ENCODE results near the gene PIGM. TPM values are rescaled to one million over a fixed set of nuclear protein-coding genes. Genes with fewer than 3 reads are reported as not detected.

PIGM gene
- total RNA-seq, 1 experiment from 2014 or later: 11.4 TPM

DNA sequence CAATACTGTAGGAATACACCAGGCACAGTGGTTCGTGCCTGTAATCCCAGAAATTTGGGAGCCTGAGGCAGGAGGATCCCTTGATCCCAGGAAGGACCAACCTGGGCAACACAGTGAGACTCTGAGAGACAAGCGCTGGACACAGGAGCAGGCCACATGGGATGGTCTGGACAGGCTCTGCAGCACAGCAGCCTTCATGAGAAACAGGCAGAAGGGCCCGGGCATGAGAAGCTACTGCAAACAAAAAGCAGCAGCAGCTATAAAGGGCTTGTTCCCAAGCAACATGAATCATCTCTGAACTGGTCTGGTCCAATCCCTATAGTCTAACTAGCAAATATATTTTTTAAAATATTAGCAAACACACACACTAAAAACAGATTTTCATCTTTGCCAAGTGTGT lies 42.2 kb downstream of the PIGM start:
- no peak for DNase-seq (ENCODE audit: low spot score)

DNA sequence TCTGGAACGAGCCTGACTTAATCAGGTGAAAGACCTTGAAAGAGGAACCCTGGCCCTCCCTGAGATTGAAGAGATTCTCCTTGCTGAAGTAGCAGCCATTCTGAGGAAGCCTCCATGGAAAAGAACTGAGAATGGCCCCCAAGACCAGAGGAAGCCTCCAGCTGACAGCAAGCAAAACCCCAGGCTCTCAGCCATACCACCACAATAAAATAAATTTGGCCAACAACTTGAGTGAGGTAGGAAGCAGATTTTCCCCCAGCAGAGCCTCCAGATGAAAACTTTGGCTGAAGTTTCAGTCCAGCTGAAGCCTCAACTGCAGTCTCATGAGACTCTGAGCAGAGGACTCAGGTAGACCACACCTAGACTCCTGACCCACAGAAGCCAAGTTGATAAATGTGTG lies 43.8 kb downstream of the PIGM start:
- DNase-seq (ENCODE audit: low spot score): no peak

DNA sequence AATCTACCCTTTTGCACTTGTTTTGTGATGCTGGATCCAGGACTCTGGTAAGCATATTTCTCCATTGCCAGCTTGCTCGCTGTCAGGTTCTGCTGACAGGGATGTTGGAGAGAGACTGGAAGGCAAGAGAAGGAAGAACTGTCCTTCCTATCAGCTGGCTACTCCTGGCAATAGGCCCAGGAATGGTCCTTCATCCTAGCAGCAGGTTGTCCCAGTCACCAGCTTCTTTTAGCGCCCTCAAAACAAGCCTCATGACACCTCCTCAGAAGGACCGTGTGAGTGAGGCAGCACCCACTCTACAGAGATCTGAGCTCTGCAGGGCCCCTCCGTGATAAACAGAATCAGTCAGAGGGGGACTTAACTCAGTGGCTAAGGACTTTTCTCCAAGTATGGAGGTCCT lies 44.6 kb downstream of the PIGM start:
- no peak for DNase-seq (ENCODE audit: low spot score)

DNA sequence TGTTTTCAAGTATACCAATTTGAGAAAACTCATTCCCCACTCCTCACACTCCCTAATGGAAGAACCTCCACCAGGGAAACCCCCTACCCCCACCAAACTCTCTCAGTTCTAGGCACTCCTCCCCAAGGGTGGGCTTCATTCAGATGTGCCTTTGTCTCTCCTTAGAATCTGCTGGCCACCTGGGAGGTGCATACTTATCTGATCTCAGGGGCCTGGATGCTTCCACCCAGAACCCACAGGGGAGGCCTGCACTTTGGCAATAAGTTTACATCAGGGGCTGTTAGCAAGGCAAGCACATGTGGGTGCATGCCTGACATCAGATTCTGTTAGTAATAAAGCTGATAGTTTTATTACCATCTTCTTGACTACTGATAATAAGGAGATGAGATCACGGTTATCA lies 45.3 kb downstream of the PIGM start:
- no peak for DNase-seq (ENCODE audit: low spot score)

DNA sequence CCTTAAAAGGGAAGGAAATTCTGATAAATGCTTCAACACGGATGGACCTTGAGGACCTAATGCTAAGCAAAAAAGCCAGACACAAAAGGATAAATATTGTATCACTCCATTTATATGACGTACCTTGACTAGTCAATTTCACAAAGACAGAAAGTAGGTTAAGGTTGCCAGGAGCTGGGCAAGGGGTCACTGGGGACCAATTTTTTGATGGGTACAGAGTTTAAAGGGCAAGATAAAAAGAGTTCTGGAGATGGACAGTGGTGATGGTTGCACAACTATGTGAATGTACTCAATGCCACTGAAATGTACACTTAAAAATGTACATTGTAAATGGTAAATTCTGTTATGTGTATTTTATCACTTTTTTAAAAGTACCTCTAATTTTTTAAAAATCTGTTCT lies 45.7 kb downstream of the PIGM start:
- no peak for DNase-seq (ENCODE audit: low spot score)

DNA sequence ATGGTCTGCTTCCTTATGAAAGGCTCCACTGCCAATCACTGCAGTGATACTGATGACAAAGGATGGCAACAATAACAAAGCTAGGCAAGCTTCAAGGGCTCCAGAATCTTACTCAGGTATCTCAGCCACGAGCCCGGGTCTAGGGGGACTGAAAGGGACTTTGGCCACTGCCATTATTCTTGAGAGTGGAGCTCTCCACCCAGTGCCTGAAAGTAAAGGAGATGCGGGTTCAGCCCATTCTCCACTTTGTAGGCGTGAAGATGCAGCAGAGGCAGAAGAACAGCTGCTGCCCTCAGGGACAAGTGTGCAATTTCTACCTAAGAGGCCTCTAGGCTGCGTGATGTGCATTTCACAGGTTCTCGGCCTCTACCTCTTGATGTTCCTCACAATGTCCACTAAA lies 46.3 kb downstream of the PIGM start:
- DNase-seq (ENCODE audit: low spot score): no peak

DNA sequence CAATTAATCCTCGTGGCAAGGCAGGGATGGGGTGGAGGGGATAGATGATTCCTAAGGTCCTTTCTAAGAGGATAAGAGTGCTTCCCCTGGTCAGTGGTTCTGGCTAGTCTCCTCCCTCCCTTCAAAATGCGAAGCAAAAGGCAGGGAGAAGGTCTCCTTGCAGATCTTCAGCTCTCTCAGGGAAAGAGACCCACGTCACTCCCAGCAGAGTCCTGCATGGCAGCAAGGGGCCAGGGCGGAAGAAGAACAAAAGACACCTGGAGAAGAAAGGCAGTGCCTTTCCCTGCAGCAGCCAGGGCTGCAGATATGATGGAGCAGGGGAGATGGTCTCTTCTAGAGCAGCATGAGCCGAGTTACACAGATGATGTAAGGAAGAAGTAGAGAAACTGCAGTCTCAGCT lies 48.1 kb downstream of the PIGM start:
- DNase-seq (ENCODE audit: low spot score): no peak

DNA sequence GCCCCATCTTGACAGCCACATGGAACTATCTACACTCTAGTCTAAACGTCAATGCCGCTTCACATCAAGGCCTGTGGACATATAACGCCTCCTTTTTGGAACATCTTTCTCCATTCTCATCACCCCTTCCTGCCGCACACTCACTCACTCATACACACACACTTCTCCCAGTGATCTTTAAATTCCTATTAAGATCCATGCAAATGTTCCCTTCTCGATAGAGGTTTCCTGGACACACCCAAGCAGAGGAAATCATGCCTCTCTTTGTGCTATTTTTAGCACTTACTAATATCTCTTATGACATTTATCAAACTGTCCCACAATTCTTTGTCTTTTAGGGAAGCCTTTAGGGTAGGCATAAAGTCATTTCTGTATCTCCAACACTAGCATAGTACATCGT lies 49.5 kb downstream of the PIGM start:
- no peak for DNase-seq (ENCODE audit: low spot score)

DNA sequence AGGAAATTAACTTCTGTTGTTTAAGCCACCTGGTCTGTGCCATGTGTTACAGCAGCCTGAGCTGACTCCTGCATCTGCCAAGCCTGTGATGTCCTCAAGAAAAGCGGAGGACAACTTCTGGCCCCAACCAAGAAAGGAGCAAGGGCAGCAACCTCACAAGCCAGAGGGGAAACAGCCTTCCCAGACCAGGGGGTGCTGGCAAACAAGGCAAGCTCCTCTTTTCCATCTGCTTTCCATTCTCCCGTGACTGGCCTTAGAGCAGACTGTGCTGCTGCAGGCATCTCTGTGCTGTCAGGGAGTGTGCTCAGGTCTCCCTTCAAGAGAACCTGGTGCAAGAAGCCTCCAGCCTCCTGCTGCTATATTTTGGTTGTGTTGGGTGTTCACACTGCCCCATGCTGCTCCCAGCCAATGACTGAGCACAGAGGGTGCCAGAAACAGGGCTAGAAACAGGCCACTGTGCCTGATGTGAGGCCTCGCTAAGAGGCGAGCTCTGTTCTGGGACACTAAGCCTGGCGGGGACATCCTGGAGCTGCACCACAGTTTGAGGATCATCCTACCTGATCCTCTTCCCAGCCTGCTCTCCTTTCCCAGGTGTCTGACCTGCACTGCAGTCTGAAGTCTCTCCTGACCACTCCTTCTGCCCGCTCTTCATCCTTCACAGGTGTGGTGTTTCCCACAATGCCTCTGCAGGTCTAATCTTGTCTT lies 50.3 kb downstream of the PIGM start:
- no peak for DNase-seq (ENCODE audit: low spot score)

DNA sequence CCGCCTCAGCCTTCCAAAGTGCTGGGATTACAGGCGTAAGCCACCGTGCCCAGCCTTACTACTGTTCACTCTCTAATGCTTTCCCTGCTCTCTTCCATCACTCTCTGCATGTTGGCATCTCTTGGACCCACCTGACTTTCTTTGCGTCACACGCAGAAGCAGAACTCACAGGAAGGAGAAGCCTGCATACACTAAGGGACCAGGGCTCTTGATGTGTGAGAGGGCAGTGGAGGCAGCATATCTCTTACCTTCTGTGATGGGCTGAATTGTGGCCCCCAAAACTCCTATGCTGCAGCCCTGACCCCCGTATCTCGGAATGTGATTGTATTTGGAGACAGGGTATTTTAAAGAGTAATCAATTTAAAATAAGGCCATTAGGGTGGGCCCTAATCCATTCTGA lies 51.0 kb downstream of the PIGM start:
- no peak for DNase-seq (ENCODE audit: low spot score)

DNA sequence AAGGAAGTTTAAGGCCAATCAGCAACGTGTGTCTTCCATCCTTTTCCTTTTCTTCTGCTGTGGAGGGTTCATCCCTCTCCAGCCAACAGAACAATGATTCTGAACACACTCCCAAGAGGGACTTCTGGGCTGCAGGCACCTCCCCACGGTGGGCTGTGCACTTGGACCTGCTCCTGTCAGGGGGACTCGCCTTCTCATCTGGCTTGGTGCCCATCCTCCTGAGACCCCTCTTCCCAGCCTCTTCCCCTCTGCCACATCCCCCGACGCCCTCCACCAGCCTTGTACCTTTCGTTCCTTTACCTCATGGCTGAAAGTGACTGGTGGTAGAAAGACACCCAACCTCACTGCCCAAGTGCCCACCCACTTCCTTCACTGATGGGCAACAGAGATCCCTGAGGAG lies 51.7 kb downstream of the PIGM start:
- DNase-seq (ENCODE audit: low spot score): no peak

DNA sequence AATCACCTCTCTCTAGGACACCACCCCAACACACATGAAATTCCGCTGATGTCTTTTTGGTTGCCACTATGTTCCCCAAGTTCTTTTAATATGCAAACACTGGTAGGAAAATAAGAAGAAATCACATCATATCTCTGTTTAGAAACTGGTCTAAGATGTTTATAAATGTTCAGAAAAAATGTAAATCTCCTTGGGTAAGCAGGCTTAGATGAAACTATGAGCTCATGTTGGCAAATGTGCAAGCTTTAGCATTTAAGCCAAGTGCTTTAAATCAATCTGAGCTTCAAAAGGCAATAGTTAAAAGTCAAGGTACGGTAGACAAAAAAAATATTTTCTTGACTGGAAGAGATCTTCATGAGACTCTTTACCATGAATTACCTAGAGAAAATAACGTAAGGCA lies 52.5 kb downstream of the PIGM start:
- no peak for DNase-seq (ENCODE audit: low spot score)

DNA sequence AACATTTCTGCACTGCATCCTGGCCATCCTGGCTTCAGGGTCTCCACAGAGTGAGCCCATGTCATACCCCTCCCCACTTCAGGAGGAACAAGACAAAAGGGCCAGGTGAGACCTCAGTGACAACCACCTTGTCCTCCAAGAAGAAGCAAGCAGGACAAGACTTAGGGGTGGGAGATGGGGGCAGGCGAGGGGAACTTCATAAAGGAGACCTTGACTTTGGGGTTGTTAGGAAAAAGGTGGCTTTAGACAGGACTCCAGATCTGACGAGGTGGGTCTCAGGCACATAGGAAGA lies 53.7 kb downstream of the PIGM start:
- DNase-seq (ENCODE audit: low spot score): no peak

DNA sequence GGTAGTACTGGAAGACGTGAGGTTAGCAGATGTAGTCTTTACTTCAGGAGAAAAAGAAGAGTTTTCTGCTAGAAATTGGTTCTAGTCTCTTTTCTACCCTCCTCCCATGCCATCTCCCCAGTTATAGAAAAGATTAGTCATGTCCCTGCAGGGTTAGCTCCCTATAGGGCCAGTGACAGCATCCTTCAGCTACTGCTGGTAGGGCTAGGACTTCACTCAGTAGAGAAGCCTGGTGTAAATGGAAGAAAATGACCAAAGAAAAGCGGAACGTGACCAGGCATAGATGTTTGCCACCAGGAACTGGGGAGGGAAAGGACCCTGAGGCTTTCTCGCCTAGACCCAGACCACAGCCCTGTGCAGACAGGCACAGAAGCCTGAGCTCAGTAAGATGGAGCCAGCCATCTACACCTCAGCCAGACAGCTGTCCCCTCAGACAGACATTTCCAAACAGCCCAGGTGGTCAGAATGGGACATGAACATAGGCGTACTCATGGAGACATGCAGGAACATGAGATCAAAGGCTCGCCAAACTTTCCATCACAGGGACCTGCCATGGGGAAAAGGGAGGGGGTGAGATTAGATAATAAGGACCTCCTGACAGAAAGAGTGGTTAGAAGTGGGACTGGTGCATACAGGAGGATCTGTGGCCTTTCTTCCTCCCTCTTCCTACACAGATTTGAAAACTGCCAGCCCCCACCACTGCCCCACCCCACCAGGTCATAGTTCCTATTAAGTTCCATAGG lies 54.3 kb downstream of the PIGM start:
- DNase-seq (ENCODE audit: low spot score): no peak

Other genes starting within 250 kb of the PIGM start
- 0.24 TPM in 1 of 2 replicates, not detected in the other for gene FCRL6, start 229.6 kb downstream of the PIGM start, total RNA-seq (2014; rRNA removed; shearing (Covaris generic))
- gene SLAMF8, start 205.1 kb downstream of the PIGM start, total RNA-seq (2014; rRNA removed; shearing (Covaris generic)): 0.48 TPM in 1 of 2 replicates, not detected in the other
- not detected in 2 replicates for gene VSIG8, start 169.3 kb downstream of the PIGM start, total RNA-seq (2014; rRNA removed; shearing (Covaris generic))
- gene CFAP45, start 131.8 kb downstream of the PIGM start, total RNA-seq (2014; rRNA removed; shearing (Covaris generic)): 2.4 and 3.7 TPM in 2 replicates
- 734 and 929 TPM in 2 replicates for gene TAGLN2, start 106.5 kb downstream of the PIGM start, total RNA-seq (2014; rRNA removed; shearing (Covaris generic))
- 0.89 and 1.6 TPM in 2 replicates for gene IGSF9, start 86.4 kb downstream of the PIGM start, total RNA-seq (2014; rRNA removed; shearing (Covaris generic))
- gene SLAMF9, start 77.8 kb downstream of the PIGM start, total RNA-seq (2014; rRNA removed; shearing (Covaris generic)): not detected in 2 replicates
- gene KCNJ10, start 38.2 kb upstream of the PIGM start, total RNA-seq (2014; rRNA removed; shearing (Covaris generic)): not detected in 2 replicates
- gene KCNJ9, start 49.5 kb upstream of the PIGM start, total RNA-seq (2014; rRNA removed; shearing (Covaris generic)): not detected in 2 replicates
- 34.2 and 36.6 TPM in 2 replicates for gene IGSF8, start 66.6 kb upstream of the PIGM start, total RNA-seq (2014; rRNA removed; shearing (Covaris generic))
- gene ATP1A2, start 83.8 kb upstream of the PIGM start, total RNA-seq (2014; rRNA removed; shearing (Covaris generic)): 0.22 and 0.84 TPM in 2 replicates
- gene ATP1A4, start 119.6 kb upstream of the PIGM start, total RNA-seq (2014; rRNA removed; shearing (Covaris generic)): not detected in 2 replicates
- gene CASQ1, start 158.6 kb upstream of the PIGM start, total RNA-seq (2014; rRNA removed; shearing (Covaris generic)): 0.22 and 0.60 TPM in 2 replicates
- 194 and 307 TPM in 2 replicates for gene PEA15, start 173.4 kb upstream of the PIGM start, total RNA-seq (2014; rRNA removed; shearing (Covaris generic))
- 86.5 and 90.0 TPM in 2 replicates for gene DCAF8, start 230.6 kb upstream of the PIGM start, total RNA-seq (2014; rRNA removed; shearing (Covaris generic))

All from A172 (cell line).